GM21381 (cell line): ENCODE results near the gene RAB3GAP2.
"Not testable (repeated sequence)": the region's sequence is repeated elsewhere in the genome, so short reads cannot be mapped to it uniquely, and the experiment has no call there.

Experiments used
- ATAC-seq: cut with Tn5 transposase; IDR thresholded peaks from one replicate; pipeline ENCODE4 v1.9.1; 2021; ENCODE audit warnings: mild to moderate bottlenecking, moderate library complexity; ENCODE audit not compliant: unreplicated experiment

Gene RAB3GAP2

DNA sequence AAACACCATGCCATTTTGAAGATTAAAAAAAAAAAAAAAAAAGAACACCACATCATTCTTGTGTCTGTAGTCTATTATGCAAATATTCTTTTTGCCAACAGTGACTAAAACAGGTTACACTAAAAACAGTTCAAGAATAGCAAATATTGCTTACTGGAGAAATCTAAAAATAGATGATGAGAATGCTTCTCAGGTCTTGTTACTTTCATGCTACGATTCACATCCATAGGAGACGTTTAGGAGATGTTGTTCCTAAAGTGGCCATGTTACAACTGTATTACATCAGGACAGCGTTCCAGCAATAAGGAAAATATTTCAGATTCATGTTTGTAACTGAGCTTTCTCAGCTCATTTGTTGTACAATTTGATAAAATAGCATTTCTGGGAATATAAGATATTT lies 32.3 kb downstream of the RAB3GAP2 start:
- ATAC-seq, result no peak

DNA sequence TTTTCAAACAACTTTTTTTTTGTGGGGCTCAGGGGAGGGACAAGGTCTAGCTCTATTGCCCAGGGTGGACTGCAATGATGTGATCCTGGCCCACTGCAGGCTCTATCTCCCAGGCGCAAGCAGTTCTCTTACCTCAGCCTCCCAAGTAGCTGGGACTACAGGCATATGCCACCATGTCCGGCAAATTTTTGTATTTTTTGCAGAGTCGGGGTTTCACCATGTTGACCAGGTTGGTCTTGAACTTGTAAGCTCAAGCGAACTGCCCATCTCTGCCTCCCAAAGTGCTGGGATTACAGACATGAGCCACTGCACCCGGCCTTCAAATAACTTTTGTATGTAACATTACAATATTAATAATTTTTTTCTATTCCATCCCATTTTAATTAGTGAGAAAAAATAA lies 33.0 kb downstream of the RAB3GAP2 start:
- no peak for ATAC-seq

GRCh38 chr1:220236278-220236677 lies 36.0 kb downstream of the RAB3GAP2 start:
- not testable (repeated sequence) for ATAC-seq

- no peak for ATAC-seq
These were observed 36.8 kb downstream of the RAB3GAP2 start for GRCh38 chr1:220235462-220235861.

GRCh38 chr1:220233927-220234326 lies 38.3 kb downstream of the RAB3GAP2 start:
- no peak for ATAC-seq

- no peak for ATAC-seq
These were observed 42.5 kb downstream of the RAB3GAP2 start for GRCh38 chr1:220229771-220230170.

- ATAC-seq, result no peak
These were observed 44.9 kb downstream of the RAB3GAP2 start for GRCh38 chr1:220227393-220227792.

DNA sequence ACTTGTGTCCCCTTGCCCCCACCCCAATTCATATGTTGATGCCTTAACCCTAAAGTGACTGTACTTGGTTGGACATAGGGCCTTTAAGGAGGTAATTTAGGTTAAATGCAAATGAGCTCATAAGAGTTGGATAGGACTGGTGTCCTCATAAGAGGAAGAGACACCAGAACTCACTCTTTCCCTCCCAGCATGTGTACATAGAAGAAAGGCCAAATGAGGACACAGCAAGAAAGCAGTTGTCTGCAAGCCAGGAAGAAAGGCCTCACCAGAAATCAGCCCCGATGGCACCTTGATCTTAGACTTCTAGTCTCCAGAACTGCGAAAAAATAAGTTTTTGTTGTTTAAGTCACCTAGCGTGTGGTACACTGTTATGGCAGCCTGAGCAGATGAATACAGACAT lies 45.5 kb downstream of the RAB3GAP2 start:
- ATAC-seq, result no peak

DNA sequence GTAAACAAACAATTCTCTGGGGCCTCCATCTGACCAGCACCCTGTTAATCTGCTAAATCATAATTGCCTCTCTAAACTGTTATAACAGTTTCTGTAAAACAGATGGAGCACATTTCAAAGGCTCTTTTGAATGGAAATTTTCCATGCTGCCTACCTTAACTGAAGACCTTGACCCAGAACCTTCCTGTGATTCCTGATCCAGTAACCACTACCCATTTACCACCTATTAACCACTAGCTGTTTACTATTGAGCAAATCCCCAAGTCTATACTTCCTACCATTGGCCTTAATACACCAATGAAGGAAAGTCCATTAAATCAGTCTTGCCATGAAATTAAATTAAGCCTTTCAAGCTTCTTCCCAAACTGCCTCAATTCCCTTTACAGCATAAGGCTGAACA lies 46.3 kb downstream of the RAB3GAP2 start:
- no peak for ATAC-seq

DNA sequence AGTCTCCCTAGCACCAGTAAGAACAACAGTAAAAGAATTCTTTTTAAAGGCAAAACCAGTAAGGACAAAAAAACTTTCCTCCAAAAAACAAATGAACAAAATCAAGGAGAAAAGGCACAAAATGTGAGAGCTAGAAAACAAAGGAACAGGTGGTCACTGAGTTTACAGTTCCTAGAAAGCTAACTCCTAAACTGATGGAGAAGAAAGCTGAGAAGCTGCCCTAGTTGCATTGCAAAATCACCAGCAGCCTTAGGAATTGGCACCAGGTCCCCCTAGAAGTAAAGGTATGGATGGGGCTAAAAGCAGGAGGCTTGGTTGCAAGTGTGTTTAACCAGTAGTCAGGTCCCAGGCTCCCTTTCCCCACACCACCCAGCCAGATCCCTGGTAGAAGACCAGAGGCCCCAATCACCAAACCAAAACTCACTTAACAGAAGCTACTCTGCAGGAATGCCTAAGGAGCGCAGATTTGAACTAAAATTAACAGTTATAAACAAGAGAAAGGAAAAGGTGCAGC lies 47.6 kb downstream of the RAB3GAP2 start:
- no peak for ATAC-seq

- ATAC-seq, result no peak
These were observed 48.2 kb downstream of the RAB3GAP2 start for GRCh38 chr1:220224033-220224432.

DNA sequence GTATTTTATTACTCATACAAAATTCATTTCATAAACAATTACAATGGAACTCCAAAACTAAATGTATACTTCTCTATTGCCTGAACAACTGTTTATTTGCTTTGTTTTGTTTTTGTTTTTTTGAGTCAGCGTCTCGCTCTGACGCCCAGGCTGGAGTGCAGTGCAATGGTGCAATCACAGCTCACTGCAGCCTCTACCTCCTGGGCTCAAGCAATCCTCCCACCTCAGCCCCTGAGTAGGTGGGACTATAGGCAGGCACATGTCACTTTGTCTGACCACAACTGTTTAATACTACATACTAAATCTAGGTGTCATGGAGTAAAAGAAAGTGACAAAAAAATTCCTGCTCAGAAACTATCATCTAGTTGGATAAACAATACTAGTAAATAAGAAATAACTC lies 49.3 kb downstream of the RAB3GAP2 start:
- ATAC-seq, result no peak

- ATAC-seq, result no peak
These were observed 50.6 kb downstream of the RAB3GAP2 start for GRCh38 chr1:220221670-220222069.

- ATAC-seq, result no peak
These were observed 51.0 kb downstream of the RAB3GAP2 start for GRCh38 chr1:220221269-220221668.

DNA sequence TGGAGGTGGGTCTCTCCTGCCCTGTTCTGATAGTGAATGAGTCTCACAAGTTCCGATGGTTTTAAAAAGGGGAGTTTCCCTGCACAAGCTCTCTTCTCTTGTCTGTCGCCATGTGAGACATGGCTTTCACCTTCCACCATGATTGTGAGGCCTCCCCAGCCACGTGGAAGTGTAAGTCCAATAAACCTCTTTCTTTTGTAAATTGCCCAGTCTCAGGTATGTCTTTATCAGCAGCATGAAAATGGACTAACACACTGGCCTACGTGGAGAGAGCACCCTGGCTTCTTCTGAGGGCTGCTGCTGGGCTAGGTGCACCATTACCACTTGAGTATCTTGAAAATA lies 51.6 kb downstream of the RAB3GAP2 start:
- ATAC-seq, result not testable (repeated sequence)

DNA sequence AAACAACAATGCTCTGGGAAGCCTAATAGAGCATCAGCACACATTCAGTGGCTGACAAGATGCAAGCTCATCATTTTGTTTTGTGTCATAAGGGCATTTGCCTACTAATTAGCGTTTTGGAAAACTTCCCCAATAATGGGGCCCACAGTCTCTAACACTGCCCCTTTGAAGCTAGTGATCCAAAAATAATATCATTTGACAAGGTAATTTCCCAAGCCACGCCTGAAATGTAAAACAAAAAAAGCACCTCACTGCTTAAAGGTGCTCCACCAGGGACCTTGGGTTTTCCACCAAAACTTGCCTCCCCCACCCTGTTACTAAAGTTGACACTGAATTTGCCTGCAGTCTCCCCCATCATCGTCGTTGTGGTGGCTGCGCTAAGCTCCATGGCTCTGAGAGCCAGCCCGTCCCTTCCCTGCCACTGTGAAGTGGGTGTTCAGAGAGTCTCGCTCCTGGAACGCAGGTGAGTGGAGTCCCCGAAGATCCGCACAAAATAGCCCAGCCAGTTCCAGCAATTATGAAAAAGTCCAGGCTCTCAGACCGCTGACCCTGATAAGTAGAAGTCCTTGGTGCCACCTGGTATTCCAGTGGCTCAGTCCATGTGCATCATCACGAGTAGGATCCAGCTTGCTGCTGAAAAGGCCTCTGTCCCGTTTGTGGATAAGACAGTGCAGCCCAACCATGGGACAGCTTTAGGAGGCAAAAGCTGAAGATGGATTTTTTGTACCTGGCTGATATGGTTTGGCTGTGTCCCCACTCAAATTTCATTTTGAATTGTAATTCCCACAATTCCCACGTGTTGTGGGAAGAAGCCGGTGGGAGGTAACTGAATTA lies 52.2 kb downstream of the RAB3GAP2 start:
- ATAC-seq, result peak; percentile 43

GRCh38 chr1:220219136-220219442 lies 53.2 kb downstream of the RAB3GAP2 start:
- ATAC-seq, result no peak

GRCh38 chr1:220218397-220219135 lies 53.7 kb downstream of the RAB3GAP2 start:
- peak; percentile 40 for ATAC-seq

GRCh38 chr1:220217383-220217988 lies 54.8 kb downstream of the RAB3GAP2 start:
- ATAC-seq, result no peak

DNA sequence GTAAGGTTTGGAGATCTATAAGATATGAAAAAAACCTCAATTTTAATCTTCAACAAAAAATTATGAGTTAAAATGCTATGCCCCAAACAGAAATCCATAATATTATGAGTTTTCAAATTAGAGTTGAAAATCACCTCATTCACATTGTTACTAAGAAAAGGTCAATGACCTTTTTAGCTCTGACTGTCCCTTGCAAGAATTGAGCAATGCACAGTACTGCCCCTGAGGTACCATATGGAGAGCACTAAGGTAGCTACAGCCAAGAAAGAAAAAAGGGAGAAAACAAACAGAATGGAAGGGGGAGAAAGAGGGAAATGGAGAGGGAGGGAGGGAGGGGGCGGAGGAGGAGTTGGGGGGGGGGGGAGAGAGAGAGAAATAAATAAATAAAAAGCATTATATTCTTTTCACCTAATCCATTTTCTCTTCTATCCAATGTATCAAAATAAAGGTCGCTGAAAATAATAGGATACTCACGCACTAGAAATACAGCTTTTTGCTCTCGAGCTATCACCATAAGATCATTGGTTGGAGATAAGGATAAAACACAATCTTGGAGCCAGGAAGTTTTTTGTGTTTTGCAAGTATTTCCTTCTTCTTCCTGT lies 58.8 kb downstream of the RAB3GAP2 start:
- no peak for ATAC-seq

GRCh38 chr1:220207411-220207810 lies 64.8 kb downstream of the RAB3GAP2 start:
- no peak for ATAC-seq
